ENCODE data around the gene ZSCAN5A.
"Not testable (repeated sequence)": the region's sequence is repeated elsewhere in the genome, so short reads cannot be mapped to it uniquely, and the experiment has no call there.

Gene ZSCAN5A

DNA sequence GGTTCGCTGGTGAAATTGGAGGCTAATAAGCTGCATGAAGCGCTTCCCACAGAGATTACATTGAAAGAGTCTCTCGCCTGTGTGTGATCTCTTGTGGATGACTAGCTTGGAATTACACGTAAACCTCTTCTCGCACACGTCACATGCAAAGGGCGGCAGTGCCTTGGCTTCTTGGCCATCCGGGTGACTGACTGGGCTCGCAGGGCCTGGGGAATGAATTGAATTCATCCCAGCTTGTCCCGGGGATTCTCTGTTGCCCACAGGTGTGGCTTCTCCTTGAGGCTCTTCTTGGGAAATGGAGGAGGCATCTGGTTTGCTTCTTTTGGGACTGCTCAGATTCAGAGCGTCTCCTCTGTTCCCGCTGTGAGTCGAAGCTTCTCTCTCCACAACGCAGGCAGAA lies 92.8 kb downstream of the ZSCAN5A start:
- H3K9me3 Mint-ChIP-seq, result no peaks in the 10 kb centered on the region
- H3K4me1 Mint-ChIP-seq (ENCODE audit: low read depth), result peaks cover 2% of the 10 kb centered on the region
- no peaks in the 10 kb centered on the region for H3K36me3 Mint-ChIP-seq (ENCODE audit: low read depth)
- H3K27ac Mint-ChIP-seq, result no peak overlapping the region
- H3K27me3 Mint-ChIP-seq (ENCODE audit: low read depth), result peaks cover 7% of the 10 kb centered on the region
- H3K4me3 Mint-ChIP-seq, result no peak overlapping the region

- not testable (repeated sequence) for H3K27ac Mint-ChIP-seq; H3K36me3 Mint-ChIP-seq (ENCODE audit: low read depth); H3K4me1 Mint-ChIP-seq (ENCODE audit: low read depth); H3K9me3 Mint-ChIP-seq; H3K4me3 Mint-ChIP-seq; H3K27me3 Mint-ChIP-seq (ENCODE audit: low read depth)
Observed at GRCh38 chr19:56221442-56221841, 93.2 kb downstream of the ZSCAN5A start.

DNA sequence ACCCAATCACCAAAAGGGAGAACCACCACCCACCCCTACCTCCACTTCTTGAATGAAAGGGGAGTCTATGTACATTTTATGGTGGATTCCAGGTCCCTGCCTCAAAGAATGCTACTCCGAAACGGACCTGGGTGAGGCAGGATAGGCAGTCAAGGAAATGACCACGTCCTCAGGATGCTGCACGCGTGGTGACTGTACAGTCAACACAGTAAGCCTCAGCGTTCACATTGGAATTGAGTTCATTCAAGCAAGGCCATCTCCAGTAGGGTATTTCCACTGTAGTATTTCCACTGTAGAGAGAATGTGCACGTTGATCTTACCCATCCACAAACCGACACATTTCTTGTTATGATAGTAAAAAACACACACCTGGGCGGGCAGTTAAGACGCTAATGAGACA lies 95.7 kb downstream of the ZSCAN5A start:
- Mint-ChIP-seq H3K4me1 (ENCODE audit: low read depth) (peaks cover 2% of the 10 kb centered on the region), H3K4me3 (no peak overlapping the region), H3K36me3 (ENCODE audit: low read depth) (no peaks in the 10 kb centered on the region), H3K27me3 (ENCODE audit: low read depth) (peaks cover 12% of the 10 kb centered on the region), H3K27ac (no peak overlapping the region), H3K9me3 (no peaks in the 10 kb centered on the region)

DNA sequence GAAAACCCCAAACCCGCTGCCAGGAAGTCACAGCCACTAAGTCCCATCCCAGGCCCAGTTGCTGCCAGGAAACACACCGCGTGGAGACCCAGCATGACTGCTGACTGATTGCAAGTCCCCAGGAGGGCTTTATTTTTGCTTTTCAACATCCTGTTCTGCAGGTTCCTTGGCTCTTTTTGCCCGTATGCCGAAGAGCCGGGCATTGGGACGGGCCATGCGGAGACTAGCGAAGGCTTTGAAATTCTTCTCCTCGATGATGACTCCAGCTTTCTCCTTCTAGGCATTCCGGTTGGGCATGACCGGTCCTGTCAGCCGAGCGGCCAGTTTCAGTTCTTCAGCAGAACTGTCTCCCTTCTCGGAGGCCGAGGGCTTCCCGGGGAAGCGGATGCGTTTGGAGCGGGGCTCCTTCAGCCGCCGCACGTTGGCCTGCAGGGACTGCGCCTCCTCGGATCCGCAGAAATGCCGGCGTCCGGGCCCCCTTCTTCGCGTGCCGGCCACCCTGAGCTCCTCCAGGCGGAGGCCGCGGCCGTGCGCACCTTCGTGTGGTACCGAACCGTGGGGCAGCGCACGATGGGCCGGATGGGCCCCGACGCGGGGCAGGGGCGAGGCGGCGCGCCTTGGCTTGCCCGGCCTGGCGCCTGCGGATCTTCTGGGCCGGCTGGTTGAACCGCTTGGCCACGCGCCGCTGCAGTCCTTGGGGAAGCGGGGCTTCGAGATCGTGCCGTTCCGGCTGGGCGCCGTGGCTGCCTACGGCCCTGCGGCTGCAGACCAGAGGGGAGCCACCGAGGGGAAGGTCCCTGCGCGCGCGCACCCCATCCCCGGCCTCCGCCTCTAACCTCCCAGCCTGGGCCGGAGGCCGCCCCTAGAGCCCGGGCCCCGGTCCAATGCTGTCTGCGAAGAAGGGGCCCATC lies 97.3 kb downstream of the ZSCAN5A start:
- no peak overlapping the region for H3K27ac Mint-ChIP-seq
- H3K4me3 Mint-ChIP-seq, result no peak overlapping the region
- H3K9me3 Mint-ChIP-seq, result no peaks in the 10 kb centered on the region
- peaks cover 2% of the 10 kb centered on the region for H3K4me1 Mint-ChIP-seq (ENCODE audit: low read depth)
- no peaks in the 10 kb centered on the region for H3K36me3 Mint-ChIP-seq (ENCODE audit: low read depth)
- peaks cover 12% of the 10 kb centered on the region for H3K27me3 Mint-ChIP-seq (ENCODE audit: low read depth)

DNA sequence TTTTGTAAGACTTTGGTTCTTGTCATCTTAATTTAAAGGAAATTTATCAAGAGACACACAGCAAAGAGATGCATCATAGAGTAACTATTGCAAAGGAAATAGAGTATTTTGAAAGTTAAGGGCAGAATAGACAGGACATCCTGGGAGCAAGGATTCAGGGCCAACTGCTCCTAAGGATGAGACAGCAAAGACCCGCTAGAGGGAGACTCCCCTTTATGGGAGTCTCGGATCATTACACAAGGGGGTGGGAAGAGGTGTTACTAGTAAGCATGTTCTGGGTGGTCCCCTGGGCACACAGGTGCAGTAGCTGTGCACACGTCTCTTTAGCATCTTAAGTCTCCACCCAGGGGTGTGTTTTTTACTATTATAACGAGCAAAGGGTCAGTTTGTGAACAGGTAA lies 102.9 kb downstream of the ZSCAN5A start:
- no peaks in the 10 kb centered on the region for H3K4me1 Mint-ChIP-seq (ENCODE audit: low read depth)
- no peaks in the 10 kb centered on the region for H3K36me3 Mint-ChIP-seq (ENCODE audit: low read depth)
- H3K4me3 Mint-ChIP-seq, result no peak overlapping the region
- H3K9me3 Mint-ChIP-seq, result no peaks in the 10 kb centered on the region
- H3K27me3 Mint-ChIP-seq (ENCODE audit: low read depth), result peaks cover 4% of the 10 kb centered on the region
- H3K27ac Mint-ChIP-seq, result no peak overlapping the region

GRCh38 chr19:56210036-56210435 lies 104.6 kb downstream of the ZSCAN5A start:
- not testable (repeated sequence) for H3K27me3 Mint-ChIP-seq (ENCODE audit: low read depth); H3K36me3 Mint-ChIP-seq (ENCODE audit: low read depth); H3K9me3 Mint-ChIP-seq; H3K27ac Mint-ChIP-seq; H3K4me3 Mint-ChIP-seq; H3K4me1 Mint-ChIP-seq (ENCODE audit: low read depth)

DNA sequence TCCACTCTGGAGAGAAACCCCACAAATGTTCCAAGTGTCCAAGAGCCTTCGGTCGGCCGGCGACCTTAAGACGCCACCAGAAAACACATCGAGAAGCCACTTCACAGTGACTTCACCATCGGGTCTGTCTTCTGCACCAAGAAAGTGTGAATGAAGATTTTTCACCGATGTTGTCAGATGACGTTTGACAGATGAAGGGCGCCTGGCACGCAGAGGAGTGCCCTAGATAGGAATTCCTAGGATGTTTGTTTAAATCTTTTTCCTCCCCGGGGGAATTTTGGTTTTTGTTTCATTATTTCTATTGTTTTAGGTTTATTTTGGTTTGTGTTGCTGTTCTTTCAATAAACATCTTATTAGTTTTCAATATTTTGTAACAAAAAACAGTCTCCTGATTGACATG lies 105.5 kb downstream of the ZSCAN5A start:
- Mint-ChIP-seq H3K4me3 (no peak overlapping the region), H3K27ac (no peak overlapping the region), H3K4me1 (ENCODE audit: low read depth) (no peaks in the 10 kb centered on the region), H3K27me3 (ENCODE audit: low read depth) (no peaks in the 10 kb centered on the region), H3K36me3 (ENCODE audit: low read depth) (no peaks in the 10 kb centered on the region), H3K9me3 (no peaks in the 10 kb centered on the region)

- not testable (repeated sequence) for H3K4me3 Mint-ChIP-seq; H3K4me1 Mint-ChIP-seq (ENCODE audit: low read depth); H3K27me3 Mint-ChIP-seq (ENCODE audit: low read depth); H3K36me3 Mint-ChIP-seq (ENCODE audit: low read depth); H3K27ac Mint-ChIP-seq; H3K9me3 Mint-ChIP-seq
Observed at GRCh38 chr19:56207581-56207980, 107.1 kb downstream of the ZSCAN5A start.

- Mint-ChIP-seq H3K4me1 (ENCODE audit: low read depth) (no peaks in the 10 kb centered on the region), H3K27me3 (ENCODE audit: low read depth) (no peaks in the 10 kb centered on the region)
Observed at GRCh38 chr19:56201973-56202372, 112.7 kb downstream of the ZSCAN5A start, which contains the start of gene ZSCAN5C. TSS of gene ZSCAN5C (plus strand) at chr19:56202273. CDS start at chr19:56205914, 3,641 bp downstream.

GRCh38 chr19:56199687-56200086 lies 115.0 kb downstream of the ZSCAN5A start:
- H3K4me1 Mint-ChIP-seq (ENCODE audit: low read depth), result no peaks in the 10 kb centered on the region

More at GRCh38 chr19:56201973-56202372, 112.7 kb downstream of the ZSCAN5A start, which contains the start of gene ZSCAN5C:
- Mint-ChIP-seq H3K27ac (no peak within 1 kb of the TSS), H3K4me3 (no peak within 1 kb of the TSS), H3K9me3 (no peaks in the 10 kb centered on the region), H3K36me3 (ENCODE audit: low read depth) (no peaks in the 10 kb centered on the region)

DNA sequence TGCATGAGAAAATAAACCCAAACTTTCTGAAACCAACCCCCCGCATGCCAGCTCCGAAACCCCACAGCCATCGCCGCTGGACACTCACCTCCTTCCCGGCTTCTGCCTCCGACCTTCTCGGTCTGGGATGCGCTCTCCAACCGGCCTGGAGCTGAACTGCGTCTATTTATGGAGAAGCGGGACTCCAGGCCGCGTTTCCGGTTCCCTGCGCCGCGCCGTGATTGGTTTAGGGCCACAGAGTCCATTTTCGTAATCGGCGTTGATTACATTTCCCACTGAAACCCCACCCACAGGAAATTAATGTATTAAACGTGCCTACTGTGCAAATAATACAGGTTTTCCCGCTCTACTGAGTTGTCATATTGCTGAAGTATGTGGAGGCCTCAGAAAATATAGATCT lies 117.0 kb downstream of the ZSCAN5A start, which contains the start of gene ZSCAN5B:
Gene ZSCAN5B (minus strand): TSS at position 138 of the 400 bp plus-strand sequence. CDS start 4,731 bp downstream, outside the sequence.
- H3K36me3 Mint-ChIP-seq (ENCODE audit: low read depth); H3K27ac Mint-ChIP-seq; H3K4me1 Mint-ChIP-seq (ENCODE audit: low read depth); H3K27me3 Mint-ChIP-seq (ENCODE audit: low read depth); H3K9me3 Mint-ChIP-seq; H3K4me3 Mint-ChIP-seq: not testable (repeated sequence)

More at GRCh38 chr19:56199687-56200086, 115.0 kb downstream of the ZSCAN5A start:
- no peak overlapping the region for H3K4me3 Mint-ChIP-seq
- H3K27me3 Mint-ChIP-seq (ENCODE audit: low read depth), result no peaks in the 10 kb centered on the region
- no peak overlapping the region for H3K27ac Mint-ChIP-seq
- H3K36me3 Mint-ChIP-seq (ENCODE audit: low read depth), result no peaks in the 10 kb centered on the region
- no peaks in the 10 kb centered on the region for H3K9me3 Mint-ChIP-seq

DNA sequence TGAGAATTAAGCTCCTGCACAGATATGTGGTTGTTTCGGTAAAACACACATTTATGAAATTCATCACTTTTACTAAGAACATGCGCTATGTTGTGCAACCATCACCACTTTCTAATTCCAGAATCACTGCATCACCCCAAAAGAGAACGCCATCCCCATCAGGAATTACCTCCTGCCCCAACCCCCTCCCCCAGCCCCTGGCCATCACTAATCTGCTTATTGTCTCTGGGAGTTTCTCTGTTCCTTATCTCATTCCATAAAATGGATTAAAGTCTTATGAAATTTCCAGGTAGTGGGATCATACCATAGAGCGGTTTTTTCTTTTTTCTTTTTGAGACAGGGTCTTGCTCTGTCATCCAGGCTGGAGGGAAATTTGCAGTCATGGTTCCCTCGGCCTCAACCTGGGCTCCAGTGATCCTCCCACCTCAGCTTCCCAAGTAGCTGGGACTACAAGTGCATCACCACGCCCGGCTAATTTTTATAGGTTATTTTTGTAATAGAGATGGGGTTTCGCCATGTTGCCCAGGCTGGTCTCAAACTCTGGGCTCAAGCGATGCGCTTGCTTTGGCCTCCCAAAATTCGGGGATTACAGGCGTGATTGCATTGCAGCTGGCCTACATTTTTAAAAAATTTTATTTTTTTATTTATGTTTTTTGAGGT lies 120.5 kb downstream of the ZSCAN5A start:
- no peaks in the 10 kb centered on the region for H3K4me1 Mint-ChIP-seq (ENCODE audit: low read depth)
- no peaks in the 10 kb centered on the region for H3K9me3 Mint-ChIP-seq
- no peaks in the 10 kb centered on the region for H3K36me3 Mint-ChIP-seq (ENCODE audit: low read depth)
- H3K4me3 Mint-ChIP-seq, result no peak overlapping the region
- no peaks in the 10 kb centered on the region for H3K27me3 Mint-ChIP-seq (ENCODE audit: low read depth)
- H3K27ac Mint-ChIP-seq, result no peak overlapping the region

- Mint-ChIP-seq H3K4me3 (no peak overlapping the region), H3K27me3 (ENCODE audit: low read depth) (no peaks in the 10 kb centered on the region), H3K9me3 (no peaks in the 10 kb centered on the region), H3K36me3 (ENCODE audit: low read depth) (no peaks in the 10 kb centered on the region), H3K4me1 (ENCODE audit: low read depth) (no peaks in the 10 kb centered on the region), H3K27ac (no peak overlapping the region)
Observed at GRCh38 chr19:56191711-56192110, 122.9 kb downstream of the ZSCAN5A start.

GRCh38 chr19:56191115-56191514 lies 123.5 kb downstream of the ZSCAN5A start:
- no peak overlapping the region for H3K27ac Mint-ChIP-seq
- H3K4me1 Mint-ChIP-seq (ENCODE audit: low read depth), result no peaks in the 10 kb centered on the region
- H3K36me3 Mint-ChIP-seq (ENCODE audit: low read depth), result no peaks in the 10 kb centered on the region
- H3K27me3 Mint-ChIP-seq (ENCODE audit: low read depth), result no peaks in the 10 kb centered on the region
- no peaks in the 10 kb centered on the region for H3K9me3 Mint-ChIP-seq
- no peak overlapping the region for H3K4me3 Mint-ChIP-seq

- no peaks in the 10 kb centered on the region for H3K27me3 Mint-ChIP-seq (ENCODE audit: low read depth)
- H3K36me3 Mint-ChIP-seq (ENCODE audit: low read depth), result no peaks in the 10 kb centered on the region
- H3K4me1 Mint-ChIP-seq (ENCODE audit: low read depth), result no peaks in the 10 kb centered on the region
- no peak overlapping the region for H3K4me3 Mint-ChIP-seq
- no peaks in the 10 kb centered on the region for H3K9me3 Mint-ChIP-seq
- no peak overlapping the region for H3K27ac Mint-ChIP-seq
Observed at GRCh38 chr19:56189785-56190184, 124.9 kb downstream of the ZSCAN5A start.

Data from T-helper 1 cell treated with Interleukin-12 subunit alpha and Interleukin-12 subunit beta and Interleukin-4 antibody, amounts not matched to agents 30 μg/mL and 1 μg/mL, for 36 hours (primary cell).